NCI-H345 treated with DMSO at 0.1 percent for 48 hours (cell line): ENCODE measurements around the gene HRH2.
"Not testable (repeated sequence)": the region's sequence is repeated elsewhere in the genome, so short reads cannot be mapped to it uniquely, and the experiment has no call there.

Experiments used
- DNase-seq: peaks from one replicate; lab custom pipeline; 2025; ENCODE audit not compliant: unreplicated experiment; lab: John Stamatoyannopoulos, UW

HRH2 gene

DNA sequence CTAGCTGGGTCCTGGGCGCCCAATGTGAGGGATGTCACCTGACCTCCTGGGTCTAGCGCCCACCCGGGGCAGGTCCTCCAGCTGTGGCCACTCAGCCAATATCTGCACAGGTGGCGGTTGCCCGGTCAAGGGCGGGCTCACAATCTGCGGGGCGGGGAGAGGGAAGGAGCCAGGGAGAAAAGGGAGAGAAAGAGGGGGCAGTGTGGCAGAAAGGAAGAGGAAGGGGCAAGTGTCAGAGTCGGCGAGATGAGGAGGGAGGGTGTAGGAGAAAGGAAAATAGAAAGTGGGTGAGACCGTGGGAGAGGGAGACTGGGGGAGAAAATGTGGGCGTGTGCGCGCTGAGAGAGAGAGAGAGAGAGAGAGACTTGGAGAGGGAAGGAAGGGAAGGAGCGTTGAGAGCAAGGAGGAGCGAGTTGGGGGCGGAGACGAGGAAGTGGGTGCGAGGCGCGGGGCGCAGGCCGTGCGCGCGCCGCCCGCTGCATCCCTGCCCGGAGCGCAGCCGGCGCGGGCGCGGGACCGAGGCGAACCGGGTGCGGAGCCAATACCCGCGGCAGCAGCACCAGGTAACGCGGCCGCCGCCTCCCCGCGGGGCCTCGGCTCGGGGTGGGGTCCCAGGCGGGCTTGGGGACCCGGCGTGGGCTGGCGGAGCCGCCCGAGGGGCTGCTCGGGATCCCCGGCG lies at the start of gene HRH2:
HRH2 (plus strand) TSS at position 479 of the 679 bp plus-strand sequence. CDS start 25,163 bp downstream, outside the sequence.
- DNase-seq, result no peak

DNA sequence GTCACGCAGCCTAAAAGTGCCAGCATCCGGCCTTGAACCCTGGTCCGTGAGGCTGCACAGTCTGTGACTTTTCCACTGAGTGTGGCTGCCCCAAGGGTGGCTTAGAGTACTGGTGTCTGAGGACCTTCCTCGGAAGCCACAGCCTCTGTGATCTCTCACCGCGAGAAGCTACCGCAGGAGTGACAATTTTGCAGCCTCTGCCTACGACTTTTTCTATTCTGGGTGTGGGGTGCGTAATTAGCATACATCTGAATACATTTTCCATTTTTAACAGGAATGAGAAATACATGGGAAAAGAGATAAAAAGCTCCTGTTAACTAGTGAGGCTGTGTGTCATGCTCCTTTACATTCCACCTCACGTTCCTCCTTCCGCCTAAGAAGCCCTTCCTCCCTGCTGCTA lies 48.3 kb upstream of the HRH2 start:
- no peak for DNase-seq

- no peak for DNase-seq
These were observed 47.5 kb upstream of the HRH2 start for GRCh38 chr5:175610381-175610780.

- DNase-seq, result no peak
These were observed 47.0 kb upstream of the HRH2 start for GRCh38 chr5:175610898-175611297.

DNA sequence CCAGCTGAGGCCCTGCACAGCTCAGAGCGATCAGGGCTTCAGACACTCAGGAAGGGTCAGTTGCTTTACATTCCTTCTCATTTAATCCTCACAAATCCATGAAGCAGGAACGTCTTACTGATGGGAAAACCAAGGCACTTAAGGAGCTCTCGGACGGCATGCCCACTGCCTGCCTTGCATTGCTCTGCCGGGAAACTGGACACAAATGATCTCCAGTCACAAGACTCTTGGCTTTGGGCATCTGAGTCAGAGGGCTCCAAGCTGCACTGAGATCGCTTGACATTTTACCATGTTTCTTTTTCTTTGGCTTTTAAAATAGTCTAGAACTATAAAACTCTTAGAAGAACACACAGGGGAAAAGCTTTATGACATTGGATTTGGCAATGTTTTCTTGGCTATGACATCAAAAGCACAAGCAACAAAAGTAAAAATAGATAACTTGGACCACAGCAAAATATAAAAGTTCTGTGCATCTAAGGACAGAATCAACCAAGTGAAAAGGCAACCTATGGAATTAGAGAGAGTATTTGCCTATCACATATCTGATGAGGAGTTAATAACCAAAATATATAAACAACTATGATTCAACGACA lies 43.6 kb upstream of the HRH2 start:
- DNase-seq, result no peak

- no peak for DNase-seq
These were observed 43.0 kb upstream of the HRH2 start for GRCh38 chr5:175614861-175615260.

- no peak for DNase-seq
These were observed 41.8 kb upstream of the HRH2 start for GRCh38 chr5:175616083-175616482.

GRCh38 chr5:175616527-175616926 lies 41.3 kb upstream of the HRH2 start:
- DNase-seq, result not testable (repeated sequence)

DNA sequence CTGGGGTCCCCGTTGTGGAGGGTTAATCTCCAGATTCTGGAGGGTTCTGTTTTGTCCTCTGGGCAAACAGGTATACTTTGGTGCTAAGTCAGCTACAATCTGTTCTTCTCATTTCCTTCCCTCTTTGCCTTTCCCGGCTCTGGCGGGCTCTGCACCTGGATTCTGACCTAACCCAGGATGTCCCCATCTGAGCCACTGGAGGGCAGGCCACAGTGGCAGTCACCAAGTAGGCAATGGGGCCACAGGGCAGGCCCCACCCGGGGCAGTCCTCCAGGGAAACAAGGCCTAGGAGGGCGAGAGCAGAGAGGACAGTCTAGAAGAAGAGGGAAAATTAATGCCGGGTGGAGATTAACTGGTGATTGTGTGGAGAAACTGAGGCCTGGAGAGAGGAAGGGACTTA lies 40.4 kb upstream of the HRH2 start:
- no peak for DNase-seq

GRCh38 chr5:175620527-175620926 lies 37.3 kb upstream of the HRH2 start:
- DNase-seq, result no peak

- no peak for DNase-seq
These were observed 35.9 kb upstream of the HRH2 start for GRCh38 chr5:175621971-175622370.

- no peak for DNase-seq
These were observed 34.8 kb upstream of the HRH2 start for GRCh38 chr5:175623088-175623487.

DNA sequence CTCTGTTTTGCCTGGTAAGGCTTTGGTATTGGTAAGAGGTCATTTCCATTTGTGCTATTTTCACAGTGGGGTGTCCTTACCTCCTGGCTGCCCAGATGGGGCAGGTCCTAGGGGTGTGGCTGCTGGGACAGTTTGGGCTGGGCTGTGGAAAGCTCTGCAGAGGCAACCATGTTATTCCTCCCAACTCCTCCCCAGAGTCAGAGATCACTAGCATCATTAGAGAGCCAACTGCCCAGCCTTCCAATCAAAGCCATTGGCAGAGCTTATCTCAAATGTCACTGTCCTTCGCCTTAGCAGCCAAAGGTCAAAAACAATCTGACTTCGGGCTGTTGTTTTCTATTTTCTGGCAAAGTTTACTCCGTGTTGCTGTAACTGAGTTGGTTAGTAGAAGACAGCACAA lies 33.6 kb upstream of the HRH2 start:
- no peak for DNase-seq

DNA sequence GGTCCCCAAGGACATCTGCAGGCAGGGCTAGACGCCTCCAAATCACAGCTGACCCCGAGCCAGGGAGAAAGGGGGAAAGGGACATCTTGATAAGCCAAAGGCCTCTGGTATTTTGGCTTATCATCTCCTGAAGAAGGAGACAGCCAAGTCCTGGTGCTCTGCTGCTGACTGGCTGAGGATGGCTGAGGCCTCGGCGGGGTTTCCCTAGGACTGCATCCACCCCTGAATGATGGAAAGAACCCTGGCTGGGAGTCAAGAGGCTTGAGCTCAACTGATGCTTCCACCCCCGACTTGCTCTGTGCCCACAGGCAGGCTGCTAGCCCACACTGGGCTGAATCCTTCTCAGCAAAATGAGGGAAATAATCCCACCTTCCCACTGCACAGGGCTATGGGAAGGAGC lies 30.9 kb upstream of the HRH2 start:
- DNase-seq, result no peak

GRCh38 chr5:175627739-175628138 lies 30.1 kb upstream of the HRH2 start:
- DNase-seq, result no peak

DNA sequence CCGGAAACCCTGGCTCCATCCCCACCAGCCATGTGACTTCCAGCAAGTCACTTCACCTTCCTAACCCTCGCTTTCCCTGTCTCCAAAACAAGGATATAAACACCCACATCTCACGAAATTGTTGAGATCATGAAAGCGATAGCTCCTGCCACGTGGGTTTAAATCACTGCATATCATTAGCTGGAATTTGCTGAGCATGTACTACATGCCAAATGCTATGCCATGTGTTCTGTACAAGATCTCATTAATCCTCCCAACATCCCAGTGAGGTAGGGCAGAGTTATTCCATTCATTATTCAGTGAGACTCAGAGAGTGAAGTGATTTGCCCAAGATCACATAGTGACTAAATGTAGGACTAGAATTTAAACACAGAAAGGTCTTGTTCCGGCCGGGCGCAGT lies 29.2 kb upstream of the HRH2 start:
- DNase-seq, result no peak

- no peak for DNase-seq
These were observed 28.6 kb upstream of the HRH2 start for GRCh38 chr5:175629261-175629660.

GRCh38 chr5:175629793-175630192 lies 28.1 kb upstream of the HRH2 start:
- no peak for DNase-seq

- no peak for DNase-seq
These were observed 21.9 kb upstream of the HRH2 start for GRCh38 chr5:175635854-175636584.

DNA sequence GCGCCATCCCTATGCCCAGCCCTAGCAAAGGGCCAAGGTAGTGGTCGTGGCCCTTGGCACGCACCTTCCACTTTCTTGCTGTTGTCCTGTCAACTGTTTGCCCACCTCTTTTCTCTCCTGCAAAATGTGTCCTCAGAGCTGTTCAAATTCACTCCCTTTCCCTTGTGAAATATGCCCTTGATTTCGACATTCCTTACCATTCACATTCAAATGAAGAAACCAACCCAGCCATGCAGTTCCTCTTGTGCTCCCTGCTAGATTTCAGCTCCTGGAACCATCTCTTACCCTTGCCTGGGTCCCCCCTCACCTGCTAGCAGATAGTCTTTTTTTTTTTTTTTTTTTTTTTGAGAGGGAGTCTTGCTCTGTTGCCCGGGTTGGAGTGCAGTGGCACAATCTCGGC lies 19.6 kb upstream of the HRH2 start:
- no peak for DNase-seq

DNA sequence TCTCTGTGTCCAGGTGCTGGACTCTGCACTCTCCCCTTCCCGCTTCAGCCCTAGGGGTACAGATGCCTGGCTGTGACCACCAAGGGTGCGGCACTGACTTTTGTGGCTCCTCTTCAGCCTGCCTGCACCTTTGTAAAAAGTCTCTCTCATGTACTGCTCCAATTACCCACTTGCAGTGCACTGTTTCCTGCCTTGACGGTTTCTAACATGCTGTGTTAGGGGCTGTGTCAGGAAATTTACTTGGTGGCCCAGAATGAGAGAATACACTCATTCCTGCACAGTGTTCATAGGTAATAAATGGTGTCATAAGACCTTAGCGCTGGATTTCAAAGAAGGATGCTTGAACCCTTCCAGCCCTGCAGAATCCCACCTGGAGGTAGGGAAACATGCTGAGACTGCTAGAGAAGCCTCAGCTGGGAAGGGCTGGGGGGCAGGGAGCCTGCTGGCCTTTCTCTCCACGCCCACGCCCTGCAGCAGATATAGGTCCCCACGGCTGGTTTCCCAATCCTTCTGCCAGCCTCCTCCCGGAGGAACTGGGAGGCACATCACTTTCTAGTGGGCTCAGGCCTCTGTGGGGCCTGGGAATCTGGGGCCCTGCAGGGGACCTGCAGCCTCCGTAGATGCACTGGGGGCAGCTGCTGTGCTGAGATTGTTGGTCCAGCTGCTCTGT lies 17.6 kb upstream of the HRH2 start:
- DNase-seq, result no peak

GRCh38 chr5:175642998-175643397 lies 14.9 kb upstream of the HRH2 start:
- DNase-seq, result no peak
